Measurements from ENCODE around the gene RAB3B. TPM values are rescaled to one million over a fixed set of nuclear protein-coding genes. Genes with fewer than 3 reads are reported as not detected.

The RAB3B gene
- total and polyA plus RNA-seq, 9 of the 15 experiments (the other 6 are each of a cell fraction or from before 2014, with no cell fraction given) = 0.07 to 0.47 (median 0.27) TPM

DNA sequence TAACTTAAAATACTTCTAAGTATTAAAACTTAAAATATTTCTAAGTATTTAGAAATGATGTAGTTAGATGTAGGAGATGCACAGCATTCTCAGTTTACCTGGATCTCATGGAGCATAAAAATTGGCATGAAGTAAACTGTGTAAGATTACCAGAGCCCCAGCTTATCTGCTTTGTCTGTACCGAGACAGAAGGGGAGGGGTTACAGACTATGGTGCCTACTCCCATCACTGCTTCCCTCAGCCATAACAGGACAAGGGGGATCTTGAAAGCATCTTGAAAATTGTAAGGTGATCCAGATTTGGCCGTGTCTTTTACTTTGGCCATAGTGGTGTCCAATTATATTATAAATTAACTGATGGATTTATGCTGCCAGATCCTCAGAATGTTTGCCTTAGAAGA is 130.8 kb downstream of the RAB3B start:
- ChIA-PET CTCF (ENCODE audit: low intra/inter-chr PET ratio) (no interaction called here), POLR2A (interaction anchor here (0.9 to 1.4 kb wide), 4 partner anchors 10 to 18 kb away, joined by 3 to 5 read pairs (median 4); no protein-coding TSS in a partner anchor)
- no peak for FAIRE-seq
- Histone ChIP-seq H3K27me3 (ENCODE audit: control insufficient read depth in 2 of 2, insufficient read depth in 2 of 2, low read length in 2 of 2) (no peaks in the 10 kb centered on the region), H3K4me2 (ENCODE audit: insufficient read depth, low read length) (no peak overlapping the region), H3K27ac (ENCODE audit: extremely low read depth, low read depth, low read length) (no peak overlapping the region), H3K4me3 (no peak overlapping the region), H3K4me1 (replicated peaks in 1 of 2; ENCODE audit: control insufficient read depth in 2 of 2, insufficient read depth in 2 of 2, low read length in 2 of 2) (no peaks in the 10 kb centered on the region; a peak in 3 of 5 replicates), H4K20me1 (replicated peaks; ENCODE audit: control insufficient read depth, insufficient read depth, low read length) (no peaks in the 10 kb centered on the region), H3K9me3 (replicated peaks; ENCODE audit: control insufficient read depth, insufficient read depth, low read depth, low read length) (no peaks in the 10 kb centered on the region), H3K9ac (ENCODE audit: insufficient read depth in 1 of 2, low read depth in 2 of 2, low read length in 2 of 2) (no peak overlapping the region), H3K9me1 (ENCODE audit: control insufficient read depth, insufficient read depth, low read length) (no peaks in the 10 kb centered on the region), H3K79me2 (ENCODE audit: control insufficient read depth, insufficient read depth, low read length) (peaks cover 90% of the 10 kb centered on the region), H2AFZ (ENCODE audit: low read depth, low read length) (no peak overlapping the region), H3K36me3 (ENCODE audit: control insufficient read depth, insufficient read depth, low read length) (peaks cover 69% of the 10 kb centered on the region)
- no TSS peak for BruUV-seq (replicated peaks)
- 28% methylated on average over 2 of the region's 2 CpGs for WGBS (ENCODE audit: insufficient coverage, low coverage, missing lambda C conversion rate)
- in situ Hi-C loops (cut with MboI) = no loop called here
- intact Hi-C loops (cut with micrococcal nuclease) = no loop called here
- TF ChIP-seq HNRNPLL (IDR thresholded peaks at IDR 0.05; ENCODE audit: low read depth, low read length, poor library complexity, severe bottlenecking) (no peak), ZFP1 (CRISPR knock-in tag; IDR thresholded peaks at IDR 0.05) (no peak), ZNF184 (CRISPR knock-in tag; IDR thresholded peaks at IDR 0.05) (no peak), HMGN3 (IDR thresholded peaks at IDR 0.05; ENCODE audit: borderline replicate concordance, extremely low read depth, insufficient read length, low read depth, low read length) (no peak), FOXA3 (CRISPR knock-in tag; conservative IDR thresholded peaks at IDR 0.05 in 1 of 2, IDR thresholded peaks at IDR 0.05 in 1 of 2) (no peak), ZBTB43 (CRISPR knock-in tag; IDR thresholded peaks at IDR 0.05) (no peak), IRF1 (CRISPR knock-in tag; IDR thresholded peaks at IDR 0.05; ENCODE audit: borderline replicate concordance) (no peak), NBN (IDR thresholded peaks at IDR 0.05; ENCODE audit: low read depth) (no peak), TFAP4 (CRISPR knock-in tag; IDR thresholded peaks at IDR 0.05; ENCODE audit: borderline replicate concordance) (no peak), ZBTB1 (CRISPR knock-in tag; IDR thresholded peaks at IDR 0.05; ENCODE audit: borderline replicate concordance, low read depth) (no peak), SMAD2 (IDR thresholded peaks at IDR 0.05; ENCODE audit: low read depth, low read length) (no peak), NFE2L1 (tag; IDR thresholded peaks at IDR 0.05; ENCODE audit: borderline replicate concordance, low read depth) (no peak), SLC30A9 (CRISPR knock-in tag; IDR thresholded peaks at IDR 0.05) (no peak), ZNF77 (CRISPR knock-in tag; IDR thresholded peaks at IDR 0.05) (no peak), ZNF583 (CRISPR knock-in tag; IDR thresholded peaks at IDR 0.05) (no peak)
- DNase-seq (ENCODE audit: extremely low read depth in 1 of 4, low spot score in 3 of 4) = no peak
- peak; percentile 68 for ATAC-seq
